ENCODE data around the gene RGS2.

Gene RGS2

DNA sequence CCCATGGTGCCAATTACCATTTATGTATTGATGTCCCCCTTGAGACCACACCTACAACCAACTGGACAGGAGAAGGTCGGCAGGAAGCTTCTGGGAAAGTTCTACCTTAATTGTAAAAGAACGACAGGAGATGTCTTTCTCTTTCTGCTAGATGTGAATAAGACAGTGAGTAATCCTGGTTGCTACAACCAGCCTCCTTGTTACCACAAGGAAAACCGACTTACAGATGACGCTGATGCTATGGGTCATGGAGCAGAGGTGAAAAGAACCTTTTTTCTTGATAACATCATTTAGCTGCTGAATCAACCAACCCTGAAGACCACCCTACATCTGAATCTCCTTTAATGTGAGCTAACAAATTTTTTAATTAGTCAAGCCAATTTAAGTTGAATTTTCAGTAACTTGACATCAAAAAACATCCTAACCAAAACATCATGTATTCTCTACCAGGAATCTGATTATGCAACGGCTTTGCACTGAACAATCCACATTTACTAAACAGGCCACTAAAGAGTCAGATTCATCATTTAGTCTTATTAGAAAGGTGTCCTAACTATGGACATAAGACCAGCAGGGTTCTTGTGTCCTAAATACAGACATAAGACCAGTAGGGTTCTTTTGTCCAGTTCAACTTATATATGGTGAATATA, 23.0 kb downstream of the RGS2 start:
- H3K4me3 ChIP-seq (ENCODE audit: low read length), result no peak overlapping the region
- H3K9ac ChIP-seq (ENCODE audit: low read length), result no peak overlapping the region
- no peaks in the 10 kb centered on the region for H3K36me3 ChIP-seq (ENCODE audit: control insufficient read depth, insufficient read depth, low read length, severe bottlenecking)
- H3K9me3 ChIP-seq (ENCODE audit: control insufficient read depth, low read length), result no peaks in the 10 kb centered on the region
- DNase-seq (ENCODE audit: low read depth), result peak; percentile 58
- peaks cover 11% of the 10 kb centered on the region for H3K4me1 ChIP-seq (ENCODE audit: control insufficient read depth, insufficient read depth, low read length)
- H3K27me3 ChIP-seq (replicated peaks; ENCODE audit: control insufficient read depth, insufficient read depth, low read length), result no peaks in the 10 kb centered on the region

- Histone ChIP-seq H3K4me1 (ENCODE audit: control insufficient read depth, insufficient read depth, low read length) (peaks cover 11% of the 10 kb centered on the region), H3K9ac (ENCODE audit: low read length) (no peak overlapping the region), H3K27me3 (replicated peaks; ENCODE audit: control insufficient read depth, insufficient read depth, low read length) (no peaks in the 10 kb centered on the region), H3K36me3 (ENCODE audit: control insufficient read depth, insufficient read depth, low read length, severe bottlenecking) (no peaks in the 10 kb centered on the region), H3K9me3 (ENCODE audit: control insufficient read depth, low read length) (no peaks in the 10 kb centered on the region), H3K4me3 (ENCODE audit: low read length) (no peak overlapping the region)
- no peak for DNase-seq (ENCODE audit: low read depth)
These were observed 23.7 kb downstream of the RGS2 start for GRCh38 chr1:192832492-192832891.

DNA sequence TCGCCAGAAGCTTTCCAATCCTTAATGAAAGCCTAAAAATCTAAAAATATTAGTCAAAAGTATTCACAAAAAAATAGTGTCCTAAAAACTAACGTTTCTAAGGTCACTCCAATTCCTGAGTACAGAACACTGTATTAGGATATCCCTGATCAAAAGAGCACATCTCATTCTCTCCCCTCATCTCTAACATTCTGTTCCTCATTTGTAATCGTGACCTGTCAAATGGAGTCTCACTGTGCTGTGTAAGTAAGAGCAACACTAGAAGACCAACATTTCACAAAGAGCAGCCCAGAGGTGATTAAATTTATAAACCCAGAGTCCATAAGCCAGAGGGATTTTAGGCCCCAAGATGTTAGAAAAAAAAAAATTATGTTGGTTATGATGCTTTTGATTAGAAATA, 26.3 kb downstream of the RGS2 start:
- Histone ChIP-seq H3K4me3 (ENCODE audit: low read length) (no peak overlapping the region), H3K27me3 (replicated peaks; ENCODE audit: control insufficient read depth, insufficient read depth, low read length) (no peaks in the 10 kb centered on the region), H3K36me3 (ENCODE audit: control insufficient read depth, insufficient read depth, low read length, severe bottlenecking) (no peaks in the 10 kb centered on the region), H3K9ac (ENCODE audit: low read length) (peak overlapping the region; percentile 47), H3K4me1 (ENCODE audit: control insufficient read depth, insufficient read depth, low read length) (peaks cover 11% of the 10 kb centered on the region), H3K9me3 (ENCODE audit: control insufficient read depth, low read length) (no peaks in the 10 kb centered on the region)
- DNase-seq (ENCODE audit: low read depth), result no peak

DNA sequence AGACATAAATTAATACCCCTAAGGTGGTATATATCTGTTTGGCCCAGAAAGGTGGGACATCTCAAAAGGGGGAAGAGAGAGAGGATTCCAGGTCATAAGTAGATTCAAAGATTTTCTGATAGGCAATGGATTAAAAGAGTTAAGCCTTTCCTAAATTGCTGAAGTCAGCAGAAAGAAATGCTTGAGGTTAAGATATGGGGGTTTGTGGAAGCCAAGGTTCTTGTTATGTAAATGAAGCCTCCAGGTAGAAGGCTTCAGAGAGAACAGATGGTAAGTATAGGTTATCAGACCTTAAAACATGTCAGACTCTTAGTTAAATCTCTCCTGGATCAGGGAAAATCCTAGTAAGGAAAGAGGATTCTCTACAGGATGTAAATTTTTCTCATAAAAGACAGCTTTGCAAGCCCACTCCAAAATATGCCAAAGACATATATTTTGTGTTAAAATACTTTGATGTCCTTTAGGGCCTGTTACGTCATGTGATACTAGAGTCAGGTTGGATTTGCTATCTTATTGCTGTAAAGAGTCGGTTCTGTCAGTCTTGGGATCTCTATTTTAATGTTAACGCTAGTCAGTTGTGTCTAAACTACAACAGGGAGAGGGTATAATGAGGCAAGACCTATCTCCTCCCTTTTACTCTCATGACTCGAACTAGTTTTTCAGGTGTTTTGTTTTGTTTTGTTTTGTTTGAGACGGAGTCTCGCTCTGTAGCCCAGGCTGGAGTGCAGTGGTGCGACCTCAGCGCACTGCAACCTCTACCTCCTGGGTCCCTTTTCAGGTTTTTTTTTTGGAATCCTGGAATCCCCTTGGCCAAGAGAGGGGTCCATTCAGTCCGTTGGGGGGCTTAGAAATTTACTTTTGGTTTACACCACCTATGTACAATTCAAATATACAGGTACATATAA, 30.6 kb downstream of the RGS2 start:
- Histone ChIP-seq H3K4me3 (ENCODE audit: low read length) (no peak overlapping the region), H3K9me3 (ENCODE audit: control insufficient read depth, low read length) (no peaks in the 10 kb centered on the region), H3K27me3 (replicated peaks; ENCODE audit: control insufficient read depth, insufficient read depth, low read length) (no peaks in the 10 kb centered on the region), H3K4me1 (ENCODE audit: control insufficient read depth, insufficient read depth, low read length) (peaks cover 7% of the 10 kb centered on the region), H3K9ac (ENCODE audit: low read length) (no peak overlapping the region), H3K36me3 (ENCODE audit: control insufficient read depth, insufficient read depth, low read length, severe bottlenecking) (no peaks in the 10 kb centered on the region)
- DNase-seq (ENCODE audit: low read depth), result no peak

DNA sequence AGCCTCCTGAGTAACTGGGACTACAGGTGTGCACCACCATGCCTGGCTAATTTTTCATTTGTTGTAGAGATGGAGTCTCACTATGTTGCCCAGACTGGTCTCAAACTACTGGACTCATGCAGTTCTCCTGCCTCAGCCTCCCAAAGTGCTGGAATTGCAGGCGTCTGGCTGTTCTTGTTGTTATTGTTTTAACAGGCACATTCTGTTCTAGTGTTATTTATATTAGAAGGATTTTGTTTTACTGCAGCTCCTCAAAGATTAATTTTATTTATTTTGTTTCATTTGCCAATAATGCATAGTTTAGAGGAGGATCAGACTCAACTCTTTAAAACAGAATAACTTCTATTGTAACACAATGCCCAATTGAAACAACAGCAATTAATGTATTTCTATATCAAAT, 35.5 kb downstream of the RGS2 start:
- no peak overlapping the region for H3K9ac ChIP-seq (ENCODE audit: low read length)
- H3K36me3 ChIP-seq (ENCODE audit: control insufficient read depth, insufficient read depth, low read length, severe bottlenecking), result no peaks in the 10 kb centered on the region
- H3K4me1 ChIP-seq (ENCODE audit: control insufficient read depth, insufficient read depth, low read length), result no peaks in the 10 kb centered on the region
- DNase-seq (ENCODE audit: low read depth), result no peak
- no peak overlapping the region for H3K4me3 ChIP-seq (ENCODE audit: low read length)
- H3K27me3 ChIP-seq (replicated peaks; ENCODE audit: control insufficient read depth, insufficient read depth, low read length), result no peaks in the 10 kb centered on the region
- no peaks in the 10 kb centered on the region for H3K9me3 ChIP-seq (ENCODE audit: control insufficient read depth, low read length)

DNA sequence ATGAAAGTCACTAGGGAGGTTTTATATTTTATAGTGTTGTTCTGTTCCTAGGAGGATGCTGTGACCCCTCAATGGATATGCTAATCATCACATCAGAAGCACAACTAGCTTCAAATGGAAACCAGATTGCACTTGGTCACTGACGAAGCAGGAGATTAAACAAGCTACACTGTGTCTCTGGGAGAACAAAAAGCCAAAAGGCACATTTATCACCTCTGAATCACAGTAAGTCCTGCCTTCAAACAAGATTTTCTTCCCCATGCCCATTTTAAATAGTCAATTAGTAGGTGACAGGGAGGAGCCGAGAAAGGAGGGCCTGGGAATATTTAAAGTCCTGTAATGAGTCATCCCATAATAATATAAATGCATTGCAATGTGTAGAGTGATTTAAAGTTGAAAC, 38.1 kb downstream of the RGS2 start:
- Histone ChIP-seq H3K9me3 (ENCODE audit: control insufficient read depth, low read length) (no peaks in the 10 kb centered on the region), H3K27me3 (replicated peaks; ENCODE audit: control insufficient read depth, insufficient read depth, low read length) (no peaks in the 10 kb centered on the region), H3K4me1 (ENCODE audit: control insufficient read depth, insufficient read depth, low read length) (no peaks in the 10 kb centered on the region), H3K4me3 (ENCODE audit: low read length) (no peak overlapping the region), H3K36me3 (ENCODE audit: control insufficient read depth, insufficient read depth, low read length, severe bottlenecking) (no peaks in the 10 kb centered on the region), H3K9ac (ENCODE audit: low read length) (no peak overlapping the region)
- no peak for DNase-seq (ENCODE audit: low read depth)

GRCh38 chr1:192849011-192849410, 40.2 kb downstream of the RGS2 start:
- no peak for DNase-seq (ENCODE audit: low read depth)
- Histone ChIP-seq H3K4me1 (ENCODE audit: control insufficient read depth, insufficient read depth, low read length) (no peaks in the 10 kb centered on the region), H3K9me3 (ENCODE audit: control insufficient read depth, low read length) (no peaks in the 10 kb centered on the region), H3K36me3 (ENCODE audit: control insufficient read depth, insufficient read depth, low read length, severe bottlenecking) (no peaks in the 10 kb centered on the region), H3K4me3 (ENCODE audit: low read length) (no peak overlapping the region), H3K9ac (ENCODE audit: low read length) (no peak overlapping the region), H3K27me3 (replicated peaks; ENCODE audit: control insufficient read depth, insufficient read depth, low read length) (no peaks in the 10 kb centered on the region)

- H3K9me3 ChIP-seq (ENCODE audit: control insufficient read depth, low read length), result no peaks in the 10 kb centered on the region
- no peaks in the 10 kb centered on the region for H3K36me3 ChIP-seq (ENCODE audit: control insufficient read depth, insufficient read depth, low read length, severe bottlenecking)
- H3K4me1 ChIP-seq (ENCODE audit: control insufficient read depth, insufficient read depth, low read length), result no peaks in the 10 kb centered on the region
- no peak for DNase-seq (ENCODE audit: low read depth)
- H3K9ac ChIP-seq (ENCODE audit: low read length), result no peak overlapping the region
- no peaks in the 10 kb centered on the region for H3K27me3 ChIP-seq (replicated peaks; ENCODE audit: control insufficient read depth, insufficient read depth, low read length)
- no peak overlapping the region for H3K4me3 ChIP-seq (ENCODE audit: low read length)
These were observed 40.6 kb downstream of the RGS2 start for GRCh38 chr1:192849442-192849841.

DNA sequence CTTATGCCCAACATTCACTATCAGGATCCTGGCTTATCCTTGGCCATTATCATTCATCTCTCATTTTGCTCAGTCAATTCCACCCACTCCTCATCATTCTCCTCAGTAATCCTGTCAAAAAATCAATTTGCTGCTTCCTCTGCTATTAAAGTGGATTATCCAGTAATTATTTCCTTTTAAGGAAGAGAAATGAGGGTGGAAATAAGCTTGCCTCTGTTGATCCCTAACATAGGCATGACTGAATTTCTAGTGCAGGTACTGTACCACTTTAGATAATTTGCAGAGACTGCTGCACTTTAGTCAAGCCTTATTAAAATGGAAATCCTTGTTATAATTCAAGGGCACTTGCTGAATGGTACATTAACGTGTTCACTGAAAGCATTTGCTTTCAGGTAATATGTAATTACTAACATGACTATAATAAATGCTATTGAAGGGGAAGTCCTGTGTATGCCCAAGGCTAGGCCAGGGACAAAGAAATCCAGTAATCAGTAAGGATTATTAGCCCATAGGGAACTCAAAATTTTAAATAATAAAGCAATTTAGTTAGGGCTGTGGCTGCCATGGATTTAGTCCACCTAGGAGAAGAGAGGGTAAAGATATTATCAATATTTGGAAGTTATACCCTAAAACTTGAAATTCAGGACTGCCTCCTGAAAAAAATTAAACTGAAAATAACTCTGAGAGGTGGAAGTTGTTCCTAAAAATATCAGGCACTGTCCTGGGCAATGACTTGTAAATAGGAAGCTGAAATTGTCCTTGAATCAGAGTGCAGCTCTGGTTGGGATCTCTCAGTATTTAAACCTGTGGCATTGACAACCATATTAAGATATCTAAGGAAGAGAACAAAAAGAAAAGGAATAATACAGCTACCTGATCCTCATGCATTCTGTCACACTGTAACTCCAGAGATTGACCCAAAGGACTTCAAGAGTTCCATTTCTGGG, 43.4 kb downstream of the RGS2 start:
- no peaks in the 10 kb centered on the region for H3K9me3 ChIP-seq (ENCODE audit: control insufficient read depth, low read length)
- H3K36me3 ChIP-seq (ENCODE audit: control insufficient read depth, insufficient read depth, low read length, severe bottlenecking), result no peaks in the 10 kb centered on the region
- DNase-seq (ENCODE audit: low read depth), result no peak
- H3K4me1 ChIP-seq (ENCODE audit: control insufficient read depth, insufficient read depth, low read length), result no peaks in the 10 kb centered on the region
- no peaks in the 10 kb centered on the region for H3K27me3 ChIP-seq (replicated peaks; ENCODE audit: control insufficient read depth, insufficient read depth, low read length)
- H3K9ac ChIP-seq (ENCODE audit: low read length), result no peak overlapping the region
- no peak overlapping the region for H3K4me3 ChIP-seq (ENCODE audit: low read length)

DNA sequence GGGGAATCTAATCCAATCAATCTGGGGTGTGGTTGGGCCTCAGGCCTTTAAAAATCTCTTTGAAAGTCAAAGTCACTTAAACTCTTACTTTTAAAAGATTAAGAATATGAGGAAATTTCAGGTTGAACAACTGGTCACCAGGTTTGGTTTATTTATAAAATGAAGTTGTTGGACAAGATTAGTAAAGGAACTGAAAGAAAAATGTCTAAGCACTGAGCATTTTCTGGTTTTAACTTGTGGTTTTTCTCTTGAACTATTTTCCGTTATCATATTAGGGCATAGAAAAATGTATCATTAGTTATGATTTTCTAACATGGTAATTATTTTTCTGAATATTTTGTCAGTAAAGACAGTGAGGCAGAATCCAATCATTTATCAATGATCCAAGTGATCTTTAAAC, 49.6 kb downstream of the RGS2 start:
- Histone ChIP-seq H3K4me1 (ENCODE audit: control insufficient read depth, insufficient read depth, low read length) (no peaks in the 10 kb centered on the region), H3K9ac (ENCODE audit: low read length) (no peak overlapping the region), H3K4me3 (ENCODE audit: low read length) (no peak overlapping the region), H3K36me3 (ENCODE audit: control insufficient read depth, insufficient read depth, low read length, severe bottlenecking) (no peaks in the 10 kb centered on the region), H3K9me3 (ENCODE audit: control insufficient read depth, low read length) (no peaks in the 10 kb centered on the region), H3K27me3 (replicated peaks; ENCODE audit: control insufficient read depth, insufficient read depth, low read length) (no peaks in the 10 kb centered on the region)
- no peak for DNase-seq (ENCODE audit: low read depth)

DNA sequence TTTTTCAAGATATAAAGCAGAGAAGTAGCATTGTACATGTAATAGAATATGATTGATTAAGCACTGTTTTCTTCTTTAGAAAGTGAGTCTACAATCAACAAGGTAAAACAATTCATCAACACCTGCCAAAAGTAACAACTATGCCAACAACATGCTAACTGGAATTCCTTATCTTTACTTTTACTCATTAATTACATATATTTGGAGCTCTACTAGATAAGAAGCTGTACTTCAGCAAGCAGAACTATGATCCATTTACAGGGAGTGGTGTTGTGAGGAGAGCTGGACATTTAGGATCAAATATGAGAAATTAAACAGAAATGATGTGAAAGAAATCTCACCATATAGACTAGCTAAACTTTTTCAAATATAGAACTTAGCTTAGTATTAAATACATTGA, 51.0 kb downstream of the RGS2 start:
- Histone ChIP-seq H3K36me3 (ENCODE audit: control insufficient read depth, insufficient read depth, low read length, severe bottlenecking) (no peaks in the 10 kb centered on the region), H3K9me3 (ENCODE audit: control insufficient read depth, low read length) (no peaks in the 10 kb centered on the region), H3K9ac (ENCODE audit: low read length) (no peak overlapping the region), H3K4me3 (ENCODE audit: low read length) (no peak overlapping the region), H3K4me1 (ENCODE audit: control insufficient read depth, insufficient read depth, low read length) (no peaks in the 10 kb centered on the region), H3K27me3 (replicated peaks; ENCODE audit: control insufficient read depth, insufficient read depth, low read length) (no peaks in the 10 kb centered on the region)
- no peak for DNase-seq (ENCODE audit: low read depth)

Measured in adipocyte (in vitro differentiated cells).